ENCODE results near the gene DAAM1. TPM values are rescaled to one million over a fixed set of nuclear protein-coding genes. Genes with fewer than 3 reads are reported as not detected.

The DAAM1 gene
- total RNA-seq, 3 donors from 2014 or later (not counting 1 experiment from before 2014, with no cell fraction given), result 10.9 to 31.4 (median 12.6) TPM

GRCh38 chr14:59271256-59271655 lies 82.8 kb downstream of the DAAM1 start:
- TF ChIP-seq, protein P1, sequence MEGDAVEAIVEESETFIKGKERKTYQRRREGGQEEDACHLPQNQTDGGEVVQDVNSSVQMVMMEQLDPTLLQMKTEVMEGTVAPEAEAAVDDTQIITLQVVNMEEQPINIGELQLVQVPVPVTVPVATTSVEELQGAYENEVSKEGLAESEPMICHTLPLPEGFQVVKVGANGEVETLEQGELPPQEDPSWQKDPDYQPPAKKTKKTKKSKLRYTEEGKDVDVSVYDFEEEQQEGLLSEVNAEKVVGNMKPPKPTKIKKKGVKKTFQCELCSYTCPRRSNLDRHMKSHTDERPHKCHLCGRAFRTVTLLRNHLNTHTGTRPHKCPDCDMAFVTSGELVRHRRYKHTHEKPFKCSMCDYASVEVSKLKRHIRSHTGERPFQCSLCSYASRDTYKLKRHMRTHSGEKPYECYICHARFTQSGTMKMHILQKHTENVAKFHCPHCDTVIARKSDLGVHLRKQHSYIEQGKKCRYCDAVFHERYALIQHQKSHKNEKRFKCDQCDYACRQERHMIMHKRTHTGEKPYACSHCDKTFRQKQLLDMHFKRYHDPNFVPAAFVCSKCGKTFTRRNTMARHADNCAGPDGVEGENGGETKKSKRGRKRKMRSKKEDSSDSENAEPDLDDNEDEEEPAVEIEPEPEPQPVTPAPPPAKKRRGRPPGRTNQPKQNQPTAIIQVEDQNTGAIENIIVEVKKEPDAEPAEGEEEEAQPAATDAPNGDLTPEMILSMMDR (IDR thresholded peaks at IDR 0.05), result no peak
- DNase-seq (no peak), ATAC-seq (no peak)
- no CpG with 5 or more reads among the region's 2 CpGs for whole genome bisulfite sequencing (ENCODE audit: insufficient coverage)
- Histone ChIP-seq H3K36me3 (ENCODE audit: control insufficient read depth, insufficient read depth, low read length) (peaks cover 2% of the 10 kb centered on the region), H3K27ac (ENCODE audit: low read length) (no peak overlapping the region), H3K4me1 (ENCODE audit: control insufficient read depth, insufficient read depth, low read length) (peaks cover 4% of the 10 kb centered on the region), H3K27me3 (ENCODE audit: control insufficient read depth, insufficient read depth, low read length) (no peaks in the 10 kb centered on the region), H3K4me3 (ENCODE audit: low read length) (no peak overlapping the region), H3K9me3 (ENCODE audit: control insufficient read depth, insufficient read depth, low read length) (no peaks in the 10 kb centered on the region)
- no peaks in the 10 kb centered on the region for H3K9me3 Mint-ChIP-seq
- H3K27me3 Mint-ChIP-seq (ENCODE audit: low read depth in 2 of 2), result no peaks in the 10 kb centered on the region
- H3K4me1 Mint-ChIP-seq, result peaks cover 19% of the 10 kb centered on the region in 2 donors
- intact Hi-C loops (cut with micrococcal nuclease), result no loop called here
- H3K36me3 Mint-ChIP-seq, result peaks cover 7% of the 10 kb centered on the region
- H3K4me3 Mint-ChIP-seq, result no peak overlapping the region
- no peak overlapping the region for H3K27ac Mint-ChIP-seq

- H3K4me1 Mint-ChIP-seq, result peaks cover 19 to 22% of the 10 kb centered on the region in 2 donors
- Histone ChIP-seq H3K4me3 (ENCODE audit: low read length) (no peak overlapping the region), H3K4me1 (ENCODE audit: control insufficient read depth, insufficient read depth, low read length) (peaks cover 4% of the 10 kb centered on the region), H3K27ac (ENCODE audit: low read length) (no peak overlapping the region), H3K9me3 (ENCODE audit: control insufficient read depth, insufficient read depth, low read length) (no peaks in the 10 kb centered on the region), H3K27me3 (ENCODE audit: control insufficient read depth, insufficient read depth, low read length) (no peaks in the 10 kb centered on the region), H3K36me3 (ENCODE audit: control insufficient read depth, insufficient read depth, low read length) (peaks cover 2% of the 10 kb centered on the region)
- H3K27ac Mint-ChIP-seq, result no peak overlapping the region
- no peaks in the 10 kb centered on the region for H3K27me3 Mint-ChIP-seq (ENCODE audit: low read depth in 2 of 2)
- H3K36me3 Mint-ChIP-seq, result peaks cover 7% of the 10 kb centered on the region
- no peak overlapping the region for H3K4me3 Mint-ChIP-seq
- no peak for ATAC-seq
- no peaks in the 10 kb centered on the region for H3K9me3 Mint-ChIP-seq
- DNase-seq, result no peak
- intact Hi-C loops (cut with micrococcal nuclease), result no loop called here
- TF ChIP-seq, protein P1 (IDR thresholded peaks at IDR 0.05), result no peak
- WGBS (ENCODE audit: insufficient coverage), result 94% methylated on average over 2 of the region's 4 CpGs
These were observed 83.3 kb downstream of the DAAM1 start for GRCh38 chr14:59271734-59272133.

- TF ChIP-seq, protein P1 (IDR thresholded peaks at IDR 0.05), result no peak
- Mint-ChIP-seq H3K4me1 (peaks cover 19 to 22% of the 10 kb centered on the region in 2 donors), H3K36me3 (peaks cover 7% of the 10 kb centered on the region), H3K4me3 (no peak overlapping the region), H3K27me3 (ENCODE audit: low read depth in 2 of 2) (no peaks in the 10 kb centered on the region), H3K27ac (no peak overlapping the region), H3K9me3 (no peaks in the 10 kb centered on the region)
- Histone ChIP-seq H3K4me1 (ENCODE audit: control insufficient read depth, insufficient read depth, low read length) (peaks cover 4% of the 10 kb centered on the region), H3K9me3 (ENCODE audit: control insufficient read depth, insufficient read depth, low read length) (no peaks in the 10 kb centered on the region), H3K27me3 (ENCODE audit: control insufficient read depth, insufficient read depth, low read length) (no peaks in the 10 kb centered on the region), H3K4me3 (ENCODE audit: low read length) (no peak overlapping the region), H3K27ac (ENCODE audit: low read length) (no peak overlapping the region), H3K36me3 (ENCODE audit: control insufficient read depth, insufficient read depth, low read length) (peaks cover 2% of the 10 kb centered on the region)
- ATAC-seq (no peak), DNase-seq (no peak)
- intact Hi-C loops (cut with micrococcal nuclease), result no loop called here
These were observed 84.2 kb downstream of the DAAM1 start for GRCh38 chr14:59272633-59273032.

DNA sequence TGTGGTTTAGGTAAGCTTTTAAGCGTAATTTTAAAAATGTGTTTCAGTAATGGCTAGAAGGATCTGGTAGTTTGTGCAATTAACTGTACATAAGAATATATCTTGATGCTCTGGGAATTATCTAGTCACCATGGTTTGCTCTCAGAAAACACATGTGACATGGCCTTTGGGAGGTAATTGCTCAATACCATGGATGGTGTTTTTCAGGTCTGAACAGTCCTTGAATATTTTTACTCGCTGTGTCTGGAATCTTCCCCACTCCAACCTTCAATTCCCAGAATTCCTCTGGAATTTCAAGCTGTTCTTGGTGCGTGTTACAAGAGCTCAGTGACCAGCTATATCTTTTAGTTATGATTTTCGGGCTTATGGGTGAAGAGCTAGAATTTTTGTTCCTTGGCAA lies 85.3 kb downstream of the DAAM1 start:
- Histone ChIP-seq H3K9me3 (ENCODE audit: control insufficient read depth, insufficient read depth, low read length) (no peaks in the 10 kb centered on the region), H3K4me1 (ENCODE audit: control insufficient read depth, insufficient read depth, low read length) (peaks cover 4% of the 10 kb centered on the region), H3K36me3 (ENCODE audit: control insufficient read depth, insufficient read depth, low read length) (peaks cover 2% of the 10 kb centered on the region), H3K4me3 (ENCODE audit: low read length) (no peak overlapping the region), H3K27ac (ENCODE audit: low read length) (no peak overlapping the region), H3K27me3 (ENCODE audit: control insufficient read depth, insufficient read depth, low read length) (no peaks in the 10 kb centered on the region)
- ATAC-seq, result no peak
- no peak for DNase-seq
- Mint-ChIP-seq H3K27ac (no peak overlapping the region), H3K4me3 (no peak overlapping the region), H3K27me3 (ENCODE audit: low read depth in 2 of 2) (no peaks in the 10 kb centered on the region), H3K4me1 (peaks cover 19 to 22% of the 10 kb centered on the region in 2 donors), H3K9me3 (no peaks in the 10 kb centered on the region), H3K36me3 (peaks cover 3% of the 10 kb centered on the region)
- TF ChIP-seq, protein P1 (IDR thresholded peaks at IDR 0.05), result no peak
- WGBS (ENCODE audit: insufficient coverage), result 97% methylated on average over 4 of the region's 4 CpGs
- intact Hi-C loops (cut with micrococcal nuclease), result no loop called here

Measured in natural killer cell (primary cell).